Subcutaneous adipose tissue (tissue), 4 donors: ENCODE results near the gene PIAS4. TPM values are rescaled to one million over a fixed set of nuclear protein-coding genes. Genes with fewer than 3 reads are reported as not detected.

Source experiments
- total RNA-seq, 4 donors: library from RNA; depleted of rRNA; stranded (reverse); fragments of >200 nt; gene quantifications; one replicate each; pipeline ENCODE4 v1.1.0, GENCODE V29; 2016
- TF ChIP-seq, protein P1 (sequence below): fragments of 450-650 bp; IDR thresholded peaks from one replicate; pipeline ENCODE4 v1.5.1; 2016; ENCODE audit warnings: low read depth, mild to moderate bottlenecking, control low read depth, antibody characterized with exemption, moderate library complexity

The PIAS4 gene
- total RNA-seq, 4 donors from 2014 or later: 7.7 to 50.4 (median 16.1) TPM

DNA sequence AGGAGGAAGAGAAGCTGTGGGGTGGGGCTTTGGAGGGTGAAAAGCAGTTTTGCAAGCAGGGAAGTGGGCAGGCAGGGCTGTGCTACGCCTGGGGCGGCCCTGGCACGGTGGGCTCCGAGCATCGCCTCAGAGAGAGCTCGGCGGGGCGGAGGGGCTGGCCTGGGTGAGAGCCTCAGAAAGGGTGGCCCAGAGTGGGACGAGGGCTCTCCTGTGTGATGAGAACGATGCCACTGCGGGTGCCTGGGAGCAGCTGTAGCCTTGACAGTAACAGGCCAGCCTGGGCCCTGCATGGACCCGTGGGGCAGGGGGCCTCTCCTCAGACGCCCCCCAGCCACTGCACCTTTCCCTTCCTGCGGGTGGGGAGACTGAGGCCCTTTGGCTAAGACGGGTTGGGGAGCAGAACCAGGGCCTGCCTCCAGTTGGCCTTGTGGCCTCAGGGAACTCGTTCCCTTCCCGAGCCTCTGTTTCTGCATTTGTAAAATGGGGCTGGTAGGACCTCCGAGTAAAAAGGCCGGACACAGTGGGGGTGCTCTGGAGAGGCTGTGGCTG lies 27.6 kb downstream of the PIAS4 start:
- TF ChIP-seq, protein P1, sequence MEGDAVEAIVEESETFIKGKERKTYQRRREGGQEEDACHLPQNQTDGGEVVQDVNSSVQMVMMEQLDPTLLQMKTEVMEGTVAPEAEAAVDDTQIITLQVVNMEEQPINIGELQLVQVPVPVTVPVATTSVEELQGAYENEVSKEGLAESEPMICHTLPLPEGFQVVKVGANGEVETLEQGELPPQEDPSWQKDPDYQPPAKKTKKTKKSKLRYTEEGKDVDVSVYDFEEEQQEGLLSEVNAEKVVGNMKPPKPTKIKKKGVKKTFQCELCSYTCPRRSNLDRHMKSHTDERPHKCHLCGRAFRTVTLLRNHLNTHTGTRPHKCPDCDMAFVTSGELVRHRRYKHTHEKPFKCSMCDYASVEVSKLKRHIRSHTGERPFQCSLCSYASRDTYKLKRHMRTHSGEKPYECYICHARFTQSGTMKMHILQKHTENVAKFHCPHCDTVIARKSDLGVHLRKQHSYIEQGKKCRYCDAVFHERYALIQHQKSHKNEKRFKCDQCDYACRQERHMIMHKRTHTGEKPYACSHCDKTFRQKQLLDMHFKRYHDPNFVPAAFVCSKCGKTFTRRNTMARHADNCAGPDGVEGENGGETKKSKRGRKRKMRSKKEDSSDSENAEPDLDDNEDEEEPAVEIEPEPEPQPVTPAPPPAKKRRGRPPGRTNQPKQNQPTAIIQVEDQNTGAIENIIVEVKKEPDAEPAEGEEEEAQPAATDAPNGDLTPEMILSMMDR: no peak

GRCh38 chr19:4035582-4035981 lies 28.0 kb downstream of the PIAS4 start:
- TF ChIP-seq, protein P1: no peak

DNA sequence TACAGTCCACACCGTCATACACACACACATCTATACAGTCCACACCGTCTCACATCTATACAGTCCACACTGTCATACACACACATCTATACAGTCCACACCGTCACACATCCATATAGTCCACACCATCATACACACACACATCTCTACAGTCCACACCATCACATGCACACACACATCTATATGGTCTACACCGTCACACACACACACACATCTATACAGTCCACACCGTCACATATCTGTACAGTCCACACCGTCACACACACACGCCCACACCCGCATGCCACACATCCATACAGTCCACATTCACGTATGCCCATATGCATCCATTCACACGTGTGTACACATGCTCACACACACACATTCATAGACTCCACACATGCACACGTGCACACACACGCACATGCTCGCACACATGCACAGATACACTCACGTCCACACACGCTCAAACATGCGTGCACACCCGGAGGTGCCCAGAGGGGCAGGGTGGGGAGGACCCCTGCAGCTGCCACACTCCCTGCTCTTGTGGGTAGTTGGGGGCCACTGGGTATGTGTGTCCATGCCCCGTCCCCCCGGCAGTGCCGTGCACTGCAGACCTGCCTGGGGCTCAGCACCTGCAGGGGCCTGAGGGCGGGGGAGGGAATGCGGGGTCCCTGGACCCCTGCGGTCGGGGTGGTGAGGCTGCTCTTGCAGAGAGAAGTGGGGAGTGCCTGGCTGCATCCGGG lies 29.2 kb downstream of the PIAS4 start:
- TF ChIP-seq, protein P1: no peak

- TF ChIP-seq, protein P1: no peak
Measured at GRCh38 chr19:4037301-4037949, 29.9 kb downstream of the PIAS4 start.

DNA sequence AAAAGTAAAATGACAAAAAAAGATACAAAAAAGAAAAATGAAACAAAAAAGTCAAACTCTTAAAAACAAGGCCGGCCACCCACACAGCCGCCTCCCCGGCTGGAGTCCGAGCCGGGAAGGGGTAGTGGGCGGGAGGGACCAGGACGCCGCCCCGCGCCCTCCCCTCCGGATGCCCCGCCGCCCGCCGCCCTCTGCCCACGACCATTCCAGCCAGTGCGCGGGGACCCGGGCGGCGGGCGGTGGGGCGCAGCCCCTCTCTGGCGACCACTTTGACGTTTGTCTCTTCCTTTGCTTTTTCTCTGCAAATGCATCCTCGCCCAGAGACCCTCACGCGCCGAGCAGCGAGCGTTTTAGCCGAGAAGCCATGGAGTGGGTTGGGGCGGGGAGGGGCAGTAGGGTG lies 30.5 kb downstream of the PIAS4 start:
- TF ChIP-seq, protein P1: no peak

DNA sequence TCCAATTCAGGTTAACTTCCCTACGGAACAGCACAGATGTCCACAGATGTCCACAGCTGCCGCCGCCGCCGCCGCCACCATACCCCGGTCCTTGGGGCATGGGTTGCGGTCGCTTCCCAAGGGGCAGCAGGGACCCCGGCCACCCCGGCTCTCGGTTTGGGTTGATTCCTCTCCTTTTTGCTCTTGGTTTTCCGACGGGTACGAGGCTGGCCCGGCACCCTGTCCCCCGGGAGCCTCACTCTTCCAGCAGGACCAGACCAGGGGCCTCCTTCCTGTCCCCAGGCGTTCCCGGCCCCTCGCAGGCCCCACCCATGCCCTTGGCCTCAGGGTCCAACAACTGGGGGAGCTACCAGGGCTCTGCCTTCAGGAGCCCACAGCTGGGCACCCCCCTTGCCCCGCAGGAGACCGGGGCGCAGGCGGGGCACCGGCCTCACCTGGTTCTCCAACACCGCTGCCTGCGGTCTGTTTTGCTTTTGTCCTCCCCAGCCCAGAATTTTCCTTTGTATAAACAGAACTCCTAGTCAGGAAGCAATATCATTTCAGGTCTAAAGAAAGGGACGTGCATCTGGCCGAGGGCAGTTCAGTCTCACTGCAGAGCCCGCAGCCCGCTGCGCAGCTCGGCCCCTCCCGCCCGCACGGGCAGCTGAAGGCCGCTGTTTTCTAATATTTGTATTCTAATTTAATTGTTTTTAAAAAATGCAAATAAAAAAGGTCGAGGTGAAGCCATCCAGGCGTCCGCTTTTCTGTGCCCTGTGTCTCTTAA lies 31.3 kb downstream of the PIAS4 start:
- TF ChIP-seq, protein P1: no peak
